HG02588 (cell line): ENCODE results near the gene F10.
"Not testable (repeated sequence)": the region's sequence is repeated elsewhere in the genome, so short reads cannot be mapped to it uniquely, and the experiment has no call there.

Experiments used
- ATAC-seq: cut with Tn5 transposase; IDR thresholded peaks from one replicate; pipeline ENCODE4 v1.9.1; 2021; ENCODE audit warnings: mild to moderate bottlenecking, moderate library complexity; ENCODE audit not compliant: unreplicated experiment

Gene F10

GRCh38 chr13:113098162-113098732, 24.4 kb upstream of the F10 start:
- ATAC-seq, result no peak

GRCh38 chr13:113099142-113099541, 23.5 kb upstream of the F10 start:
- ATAC-seq, result no peak

- ATAC-seq, result not testable (repeated sequence)
Observed at GRCh38 chr13:113102302-113102701, 20.3 kb upstream of the F10 start.

- ATAC-seq, result no peak
Observed at GRCh38 chr13:113102727-113103126, 19.9 kb upstream of the F10 start.

GRCh38 chr13:113103646-113104045, 19.0 kb upstream of the F10 start:
- ATAC-seq, result no peak

GRCh38 chr13:113105032-113105920, 17.3 kb upstream of the F10 start, which contains the start of gene F7:
Gene F7, plus strand, starts transcription at chr13:113105791. Its CDS starts 51 bp downstream, at chr13:113105842.
- ATAC-seq, result no peak

GRCh38 chr13:113105921-113106452, 16.6 kb upstream of the F10 start:
- ATAC-seq, result no peak

- ATAC-seq, result no peak
Observed at GRCh38 chr13:113106711-113107351, 15.8 kb upstream of the F10 start.

GRCh38 chr13:113108521-113108920, 14.1 kb upstream of the F10 start:
- not testable (repeated sequence) for ATAC-seq

GRCh38 chr13:113109151-113110047, 13.2 kb upstream of the F10 start:
- no peak for ATAC-seq

- ATAC-seq, result no peak
Observed at GRCh38 chr13:113110048-113110851, 12.3 kb upstream of the F10 start.

- ATAC-seq, result no peak
Observed at GRCh38 chr13:113110852-113111315, 11.7 kb upstream of the F10 start.

GRCh38 chr13:113111821-113112220, 10.8 kb upstream of the F10 start:
- not testable (repeated sequence) for ATAC-seq

- not testable (repeated sequence) for ATAC-seq
Observed at GRCh38 chr13:113112475-113112874, 10.1 kb upstream of the F10 start.

- ATAC-seq, result no peak
Observed at GRCh38 chr13:113112893-113113845, 9.4 kb upstream of the F10 start.

GRCh38 chr13:113113846-113114271, 8.7 kb upstream of the F10 start:
- no peak for ATAC-seq

GRCh38 chr13:113114511-113115362, 7.9 kb upstream of the F10 start:
- no peak for ATAC-seq
